ENCODE results near the gene NSUN5.
"Not testable (repeated sequence)": the region's sequence is repeated elsewhere in the genome, so short reads cannot be mapped to it uniquely, and the experiment has no call there.

Gene NSUN5

GRCh38 chr7:73327922-73328321, 19.3 kb upstream of the NSUN5 start, which contains the start of the genes FKBP6 and TRIM50:
Gene FKBP6, plus strand, starts transcription at chr7:73328161. Its CDS starts 268 bp downstream, at chr7:73328429.
Gene TRIM50, minus strand, starts transcription at chr7:73328082. Its CDS starts 3,295 bp downstream, at chr7:73324787.
- H3K27ac ChIP-seq; DNase-seq (ENCODE audit: low read depth, low spot score): not testable (repeated sequence)

DNA sequence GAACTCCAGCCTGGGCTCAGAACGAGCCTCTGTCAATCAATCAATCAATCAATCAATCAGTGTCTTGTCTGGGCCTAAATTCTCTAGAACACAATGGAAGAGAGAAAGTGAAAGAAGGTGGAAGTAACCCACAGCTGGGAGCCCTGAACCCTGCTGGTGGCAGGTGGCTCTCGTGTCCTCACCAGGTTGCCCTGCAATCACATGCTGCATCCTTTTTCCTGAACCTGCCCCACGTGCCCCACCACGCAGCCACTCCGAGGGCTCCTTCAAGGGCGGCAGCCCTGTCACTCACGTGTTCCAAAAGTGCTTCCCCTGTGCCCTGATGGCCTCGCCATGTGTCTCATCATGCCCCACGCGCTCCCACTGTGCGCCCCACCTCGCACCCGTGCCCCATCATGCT, 18.8 kb upstream of the NSUN5 start:
- H3K27ac ChIP-seq; DNase-seq (ENCODE audit: low read depth, low spot score): not testable (repeated sequence)

GRCh38 chr7:73325424-73325823, 16.8 kb upstream of the NSUN5 start:
- H3K27ac ChIP-seq; DNase-seq (ENCODE audit: low read depth, low spot score): not testable (repeated sequence)

GRCh38 chr7:73324081-73324845, 15.6 kb upstream of the NSUN5 start:
- H3K27ac ChIP-seq; DNase-seq (ENCODE audit: low read depth, low spot score): not testable (repeated sequence)

DNA sequence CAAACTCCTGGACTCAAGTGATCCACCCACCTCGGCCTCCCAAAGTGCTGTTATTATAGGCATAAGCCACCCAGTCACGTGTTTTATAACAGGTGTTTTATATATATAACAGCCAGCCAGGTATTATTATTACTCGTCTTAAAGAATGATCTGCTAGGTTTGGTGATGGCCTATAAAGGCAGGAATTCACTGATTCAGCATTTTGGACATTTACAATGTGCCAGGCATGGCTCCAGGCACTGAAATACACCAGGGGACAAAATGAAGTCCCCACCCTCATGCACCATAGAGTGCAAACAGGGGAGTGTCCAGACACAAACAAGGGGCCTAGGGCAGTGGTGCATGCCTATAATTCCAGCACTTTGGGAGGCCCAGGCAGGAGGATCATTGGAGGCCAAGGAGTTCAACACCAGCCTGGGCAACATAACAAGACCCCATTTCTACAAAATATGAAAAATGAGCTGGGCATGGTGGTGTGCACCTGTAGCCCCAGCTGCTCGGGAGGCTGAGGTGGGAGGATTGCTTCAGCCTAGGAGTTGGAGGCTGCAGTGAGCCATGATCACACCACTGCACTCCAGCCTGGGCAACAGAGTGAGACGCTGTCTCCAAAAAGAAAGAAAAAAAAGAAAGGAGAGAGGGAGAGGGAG, 14.9 kb upstream of the NSUN5 start:
- not testable (repeated sequence) for DNase-seq (ENCODE audit: low read depth, low spot score); H3K27ac ChIP-seq

DNA sequence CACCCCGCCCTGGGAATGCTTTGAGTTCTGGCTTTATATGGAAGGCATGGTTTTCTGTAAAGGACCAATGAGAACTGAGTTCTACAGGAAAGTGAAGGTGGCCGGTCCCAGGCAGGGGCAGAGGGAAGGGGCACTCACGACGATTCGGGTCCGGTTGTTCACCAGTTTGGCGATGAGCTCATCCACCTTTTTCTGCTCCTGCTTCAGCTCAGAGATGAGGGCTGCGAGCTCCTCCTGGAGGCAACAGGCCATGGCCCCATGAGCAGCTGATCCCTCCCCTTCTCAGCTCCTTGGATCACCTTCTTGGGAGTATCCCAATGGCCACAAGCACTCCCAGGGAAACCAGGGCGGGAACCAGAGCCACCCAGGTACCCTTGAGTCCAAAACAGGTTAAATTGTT, 11.4 kb upstream of the NSUN5 start:
- DNase-seq (ENCODE audit: low read depth, low spot score); H3K27ac ChIP-seq: not testable (repeated sequence)

GRCh38 chr7:73319541-73319940, 10.9 kb upstream of the NSUN5 start:
- not testable (repeated sequence) for DNase-seq (ENCODE audit: low read depth, low spot score); H3K27ac ChIP-seq

- not testable (repeated sequence) for H3K27ac ChIP-seq; DNase-seq (ENCODE audit: low read depth, low spot score)
These were observed 10.1 kb upstream of the NSUN5 start for GRCh38 chr7:73318656-73319204.

DNA sequence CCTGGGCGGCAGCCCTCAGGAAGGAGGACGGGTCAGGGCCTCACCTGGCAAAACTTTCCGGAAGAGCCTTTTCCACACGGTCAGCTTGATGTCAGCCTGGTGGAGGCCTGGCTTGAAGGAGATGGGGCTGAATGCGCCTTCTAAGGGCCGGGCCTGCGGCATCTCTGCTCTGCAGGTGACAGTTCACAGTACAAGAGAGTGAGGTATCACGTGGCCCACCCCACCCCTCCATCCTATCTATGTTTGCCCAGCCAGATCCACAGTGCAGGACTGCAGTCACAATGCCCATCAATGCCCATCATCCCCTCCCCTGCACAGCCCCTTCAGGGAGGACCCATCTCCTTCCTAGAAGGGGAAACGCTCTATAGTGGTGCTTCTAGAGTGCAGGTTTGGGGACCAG, 7.9 kb upstream of the NSUN5 start:
- no peak for DNase-seq (ENCODE audit: low read depth, low spot score)

GRCh38 chr7:73314271-73314670, 5.6 kb upstream of the NSUN5 start:
- no peak for DNase-seq (ENCODE audit: low read depth, low spot score)
- no peak overlapping the region for H3K27ac ChIP-seq

More for the DNA sequence above, 7.9 kb upstream of the NSUN5 start:
- no peak overlapping the region for H3K27ac ChIP-seq

GRCh38 chr7:73313521-73313906, 4.9 kb upstream of the NSUN5 start:
- DNase-seq (ENCODE audit: low read depth, low spot score): no peak
- H3K27ac ChIP-seq: no peak overlapping the region

DNA sequence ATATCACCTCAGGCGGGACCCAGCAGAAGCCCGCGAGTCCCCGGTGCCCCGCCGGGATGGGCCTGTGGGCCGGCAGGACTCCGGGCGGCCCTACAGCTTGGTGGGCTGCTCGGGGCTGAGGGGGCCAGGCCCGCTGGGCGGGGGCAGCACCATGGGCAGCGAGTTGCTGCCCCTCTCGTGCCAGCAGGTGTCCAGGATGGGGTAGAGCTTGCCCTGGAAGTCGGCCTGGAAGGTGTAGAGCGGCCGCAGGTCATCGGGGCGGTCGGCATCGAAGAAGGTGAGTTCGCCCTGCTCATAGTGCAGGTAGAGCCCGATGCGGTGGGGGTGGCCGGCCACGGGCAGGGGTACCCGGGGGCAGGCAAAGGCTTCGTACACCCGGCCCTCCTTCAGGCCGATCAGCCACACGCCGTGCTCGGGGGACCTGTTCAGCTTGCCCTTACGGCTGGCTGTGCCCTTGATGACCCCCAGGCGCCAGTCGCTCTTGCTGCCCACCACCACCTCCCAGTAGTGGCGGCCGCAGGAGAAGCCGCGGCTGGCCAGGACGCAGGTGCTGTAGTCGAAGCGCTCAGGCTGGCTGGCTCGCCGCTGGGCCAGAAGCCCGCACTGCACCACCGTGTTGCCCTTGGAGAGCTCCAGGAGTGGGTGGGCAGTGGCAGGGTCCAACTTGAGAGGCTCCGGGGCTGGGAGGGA, 4.3 kb upstream of the NSUN5 start:
- DNase-seq (ENCODE audit: low read depth, low spot score): no peak

DNA sequence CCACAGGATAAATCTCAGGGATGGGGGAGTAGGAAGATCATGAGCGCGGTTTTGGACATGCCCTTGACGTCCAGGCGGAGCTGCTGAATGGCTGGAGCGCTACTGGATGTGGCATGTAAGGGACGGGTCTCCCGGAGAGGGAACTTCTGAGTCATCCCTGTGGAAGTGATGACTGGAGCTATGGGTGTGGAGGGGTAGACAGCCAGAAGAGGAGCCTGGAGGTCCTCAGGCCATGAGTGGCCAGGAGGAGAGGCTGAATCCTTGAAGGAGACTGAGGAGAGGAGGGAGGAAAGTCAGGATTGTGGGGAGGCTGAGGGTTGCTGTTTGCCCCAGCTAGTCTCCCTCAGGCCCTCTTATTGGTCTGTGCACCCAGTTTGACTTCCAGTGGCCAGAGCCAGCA, 2.8 kb upstream of the NSUN5 start:
- DNase-seq (ENCODE audit: low read depth, low spot score); H3K27ac ChIP-seq: not testable (repeated sequence)

More for the DNA sequence above, 4.3 kb upstream of the NSUN5 start:
- no peak overlapping the region for H3K27ac ChIP-seq

DNA sequence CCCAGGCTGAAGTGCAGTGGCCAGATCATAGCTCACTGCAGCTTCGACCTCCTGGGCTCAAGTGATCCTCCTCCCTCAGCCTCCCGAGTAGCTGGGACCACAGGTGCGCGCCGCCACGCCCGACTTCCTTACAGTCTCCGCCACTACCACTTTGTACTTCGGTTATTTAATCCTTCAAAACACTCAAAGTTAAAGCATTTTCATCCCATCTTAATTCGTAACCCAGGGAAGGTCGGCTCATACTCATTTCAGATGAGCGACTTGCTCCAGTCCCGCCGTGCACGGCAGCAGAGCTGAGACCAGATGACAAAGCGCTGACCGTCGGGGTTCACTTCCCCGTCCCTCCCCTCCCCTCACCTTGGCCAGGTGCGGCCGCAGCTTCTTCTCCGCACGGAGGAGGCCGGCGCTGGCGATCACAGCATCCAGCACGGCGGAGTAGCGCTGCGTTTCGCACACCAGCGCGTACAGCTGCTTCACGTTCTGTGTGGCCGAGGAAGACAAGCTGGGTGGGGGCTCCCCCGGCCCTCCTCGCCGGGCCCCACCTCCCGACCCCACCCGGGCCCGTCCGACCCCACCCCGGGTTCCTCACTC, 457 bp downstream of the NSUN5 start:
- no peak for DNase-seq (ENCODE audit: low read depth, low spot score)
- H3K27ac ChIP-seq: peak overlapping the region; percentile 26

- H3K27ac ChIP-seq: no peak overlapping the region
- DNase-seq (ENCODE audit: low read depth, low spot score): no peak
These were observed 1.2 kb downstream of the NSUN5 start for GRCh38 chr7:73307436-73307835.

- H3K27ac ChIP-seq; DNase-seq (ENCODE audit: low read depth, low spot score): not testable (repeated sequence)
These were observed 3.8 kb downstream of the NSUN5 start for GRCh38 chr7:73304612-73305387.

DNA sequence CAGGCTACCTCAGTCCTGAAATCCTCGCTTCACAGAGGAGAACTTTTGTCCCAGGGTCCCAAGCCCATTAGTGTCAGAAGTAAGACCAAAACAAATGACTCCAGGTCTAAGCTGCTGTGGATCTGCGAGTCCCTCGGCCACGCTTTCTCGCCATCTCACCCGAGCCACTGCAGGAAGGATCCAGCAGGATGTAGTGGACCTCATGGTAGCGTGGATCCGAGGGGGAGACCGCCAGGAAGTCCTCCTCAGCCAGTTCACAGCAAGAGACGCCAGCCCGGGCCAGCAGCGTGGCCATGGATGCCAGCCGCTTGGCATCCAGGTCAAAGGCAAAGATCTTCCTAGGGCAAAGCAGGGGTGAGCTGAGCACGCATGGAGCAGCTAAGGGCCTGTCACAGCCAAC, 4.6 kb downstream of the NSUN5 start:
- no peak overlapping the region for H3K27ac ChIP-seq

GRCh38 chr7:73303546-73303945, 5.1 kb downstream of the NSUN5 start:
- DNase-seq (ENCODE audit: low read depth, low spot score): no peak
- no peak overlapping the region for H3K27ac ChIP-seq

More for the DNA sequence above, 4.6 kb downstream of the NSUN5 start:
- DNase-seq (ENCODE audit: low read depth, low spot score): no peak

DNA sequence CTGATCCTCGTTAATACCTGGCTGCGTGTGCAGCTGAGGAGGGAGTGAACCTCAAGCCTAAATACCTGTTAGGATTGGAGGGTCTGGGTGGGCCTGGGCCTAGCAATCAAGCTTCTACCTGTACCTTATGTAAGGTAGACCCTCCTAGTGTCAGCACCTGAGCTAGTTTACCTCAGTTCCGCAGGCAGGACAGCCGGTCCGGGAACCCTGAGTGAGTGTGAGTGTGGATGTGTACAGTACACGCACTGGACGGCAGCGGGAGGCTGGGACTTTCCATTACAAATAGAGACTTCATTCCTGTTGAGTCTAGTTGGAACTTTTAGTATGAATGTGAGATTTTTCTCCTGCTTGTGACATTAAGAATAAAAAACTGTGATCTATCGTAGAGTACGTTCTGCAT, 5.8 kb downstream of the NSUN5 start:
- H3K27ac ChIP-seq; DNase-seq (ENCODE audit: low read depth, low spot score): not testable (repeated sequence)
